GM19467 (cell line): ENCODE measurements around the gene PDZD11.
"Not testable (repeated sequence)": the region's sequence is repeated elsewhere in the genome, so short reads cannot be mapped to it uniquely, and the experiment has no call there.

ENCODE experiments used
- ATAC-seq: cut with Tn5 transposase; IDR thresholded peaks from one replicate; pipeline ENCODE4 v1.9.1; 2021; ENCODE audit warnings: mild to moderate bottlenecking, moderate library complexity; ENCODE audit not compliant: unreplicated experiment

Gene PDZD11

GRCh38 chrX:70257423-70258288 is 32.1 kb downstream of the PDZD11 start:
- no peak for ATAC-seq

DNA sequence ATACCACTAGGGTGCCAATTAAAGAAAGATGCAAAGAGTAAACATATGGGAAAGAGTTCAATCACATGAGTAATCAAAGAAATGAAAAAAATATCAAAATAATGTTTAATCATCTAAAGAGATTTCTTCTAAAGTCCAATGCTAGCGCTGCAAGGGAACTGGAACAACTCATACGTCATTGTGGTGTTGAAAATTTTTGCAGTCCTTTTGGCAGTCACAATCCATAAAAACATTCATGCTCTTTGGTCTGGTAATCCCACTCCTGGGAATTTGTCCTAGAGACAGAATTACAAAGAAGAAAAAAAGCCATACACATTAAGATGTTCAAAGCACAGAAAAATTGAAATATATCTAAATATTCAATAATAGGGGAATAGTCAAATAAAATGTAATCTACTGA is 34.3 kb downstream of the PDZD11 start:
- no peak for ATAC-seq

- ATAC-seq = no peak
These were observed 34.8 kb downstream of the PDZD11 start for GRCh38 chrX:70254909-70255308.

GRCh38 chrX:70254063-70254400 is 35.7 kb downstream of the PDZD11 start:
- no peak for ATAC-seq

GRCh38 chrX:70253377-70254062 is 36.2 kb downstream of the PDZD11 start:
- no peak for ATAC-seq

- no peak for ATAC-seq
These were observed 37.2 kb downstream of the PDZD11 start for GRCh38 chrX:70252491-70252890.

DNA sequence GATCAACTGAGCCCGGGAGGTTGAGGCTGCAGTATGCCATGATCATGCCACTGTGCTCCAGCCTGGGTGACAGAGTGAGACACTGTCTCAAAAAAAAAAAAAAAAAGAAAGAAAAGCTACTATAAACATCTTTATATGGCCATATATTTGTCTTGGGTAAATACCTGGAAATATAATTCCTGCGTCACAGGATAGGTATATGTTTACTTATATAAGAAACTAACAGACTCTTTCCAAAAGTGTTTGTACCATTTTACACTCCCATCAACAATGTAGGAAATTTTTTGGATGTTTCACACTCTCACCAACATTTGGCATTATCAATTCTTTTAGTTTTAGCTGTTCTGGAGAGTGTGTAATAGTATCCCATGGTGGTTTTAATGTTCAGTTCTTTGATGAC is 42.5 kb downstream of the PDZD11 start:
- no peak for ATAC-seq

DNA sequence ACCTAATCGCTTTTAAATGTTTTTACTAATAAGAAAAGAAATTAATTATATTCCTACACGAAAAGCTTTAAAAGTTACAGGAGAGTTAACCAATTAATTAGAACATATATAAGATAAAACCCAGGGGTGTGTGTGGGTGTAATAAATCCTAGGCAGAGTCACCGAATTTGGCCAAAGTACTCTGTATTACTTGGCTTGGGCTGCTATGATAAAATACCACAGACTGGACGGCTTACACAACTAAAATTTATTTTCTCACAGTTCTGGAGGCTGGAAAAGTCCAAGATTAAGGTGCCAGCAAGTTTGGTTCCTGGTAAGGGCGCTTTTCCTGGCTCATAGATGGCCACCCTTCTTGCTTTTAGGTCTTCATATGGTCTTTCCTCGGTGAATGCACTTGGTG is 44.8 kb downstream of the PDZD11 start:
- no peak for ATAC-seq

DNA sequence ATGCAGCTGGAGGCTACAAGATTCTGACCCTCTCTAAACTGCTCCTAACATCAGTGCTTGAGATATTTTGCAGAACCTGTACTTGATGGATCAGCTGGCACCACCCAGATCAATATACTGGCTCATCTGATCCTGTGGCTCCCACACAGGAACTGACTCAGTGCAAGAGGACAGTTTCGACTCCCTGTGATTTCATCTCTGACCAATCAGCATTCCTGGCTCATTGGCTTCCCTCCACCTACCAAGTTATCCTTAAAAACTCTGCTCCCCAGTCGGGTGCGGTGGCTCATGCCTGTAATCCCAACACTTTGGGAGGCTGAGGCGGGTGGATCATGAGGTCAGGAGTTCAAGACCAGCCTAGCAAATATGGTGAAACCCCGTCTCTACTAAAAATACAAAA is 46.1 kb downstream of the PDZD11 start:
- not testable (repeated sequence) for ATAC-seq

DNA sequence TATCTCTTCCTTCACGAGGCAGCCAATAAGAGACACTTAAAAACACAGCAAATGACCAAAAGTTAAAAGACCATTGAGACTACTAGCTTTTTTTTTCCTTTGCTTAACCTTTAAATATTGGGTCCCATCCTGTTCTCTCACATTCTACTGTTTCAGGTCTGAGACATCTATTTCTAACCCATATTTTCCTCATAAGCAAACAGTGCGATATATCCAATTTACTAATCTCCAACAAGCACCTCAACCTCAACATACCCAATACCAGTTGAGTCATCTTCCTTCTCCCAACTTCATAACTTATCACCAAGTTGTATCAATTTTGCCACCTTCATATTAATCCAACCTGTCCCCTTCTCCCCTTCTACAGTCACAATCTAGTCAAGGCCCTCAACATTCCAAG is 48.2 kb downstream of the PDZD11 start:
- no peak for ATAC-seq

GRCh38 chrX:70240751-70241150 is 49.0 kb downstream of the PDZD11 start:
- ATAC-seq = no peak
